HL-60 (cell line): Measurements from ENCODE around the gene DOLK.

Experiments
- POLR2AphosphoS5 ChIP-seq: IDR thresholded peaks from 2 replicates; pipeline ENCODE4 v1.6.1; 2012; ENCODE audit warnings: low read depth
- TF ChIP-seq, protein P1 (sequence below): IDR thresholded peaks from one replicate; pipeline ENCODE4 v1.5.1; 2011; ENCODE audit warnings: low read length, control low read depth, inconsistent platforms; ENCODE audit not compliant: insufficient read depth
- TF ChIP-seq, protein P2 (sequence below): IDR thresholded peaks from 2 replicates; pipeline ENCODE4 v1.6.1; 2012; ENCODE audit warnings: low read depth; ENCODE audit not compliant: insufficient replicate concordance

GRCh38 chr9:128901379-128901778, 46.0 kb downstream of the DOLK start:
- TF ChIP-seq, protein P1, sequence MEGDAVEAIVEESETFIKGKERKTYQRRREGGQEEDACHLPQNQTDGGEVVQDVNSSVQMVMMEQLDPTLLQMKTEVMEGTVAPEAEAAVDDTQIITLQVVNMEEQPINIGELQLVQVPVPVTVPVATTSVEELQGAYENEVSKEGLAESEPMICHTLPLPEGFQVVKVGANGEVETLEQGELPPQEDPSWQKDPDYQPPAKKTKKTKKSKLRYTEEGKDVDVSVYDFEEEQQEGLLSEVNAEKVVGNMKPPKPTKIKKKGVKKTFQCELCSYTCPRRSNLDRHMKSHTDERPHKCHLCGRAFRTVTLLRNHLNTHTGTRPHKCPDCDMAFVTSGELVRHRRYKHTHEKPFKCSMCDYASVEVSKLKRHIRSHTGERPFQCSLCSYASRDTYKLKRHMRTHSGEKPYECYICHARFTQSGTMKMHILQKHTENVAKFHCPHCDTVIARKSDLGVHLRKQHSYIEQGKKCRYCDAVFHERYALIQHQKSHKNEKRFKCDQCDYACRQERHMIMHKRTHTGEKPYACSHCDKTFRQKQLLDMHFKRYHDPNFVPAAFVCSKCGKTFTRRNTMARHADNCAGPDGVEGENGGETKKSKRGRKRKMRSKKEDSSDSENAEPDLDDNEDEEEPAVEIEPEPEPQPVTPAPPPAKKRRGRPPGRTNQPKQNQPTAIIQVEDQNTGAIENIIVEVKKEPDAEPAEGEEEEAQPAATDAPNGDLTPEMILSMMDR = no peak
- no peak for TF ChIP-seq POLR2AphosphoS5
- TF ChIP-seq, protein P2, sequence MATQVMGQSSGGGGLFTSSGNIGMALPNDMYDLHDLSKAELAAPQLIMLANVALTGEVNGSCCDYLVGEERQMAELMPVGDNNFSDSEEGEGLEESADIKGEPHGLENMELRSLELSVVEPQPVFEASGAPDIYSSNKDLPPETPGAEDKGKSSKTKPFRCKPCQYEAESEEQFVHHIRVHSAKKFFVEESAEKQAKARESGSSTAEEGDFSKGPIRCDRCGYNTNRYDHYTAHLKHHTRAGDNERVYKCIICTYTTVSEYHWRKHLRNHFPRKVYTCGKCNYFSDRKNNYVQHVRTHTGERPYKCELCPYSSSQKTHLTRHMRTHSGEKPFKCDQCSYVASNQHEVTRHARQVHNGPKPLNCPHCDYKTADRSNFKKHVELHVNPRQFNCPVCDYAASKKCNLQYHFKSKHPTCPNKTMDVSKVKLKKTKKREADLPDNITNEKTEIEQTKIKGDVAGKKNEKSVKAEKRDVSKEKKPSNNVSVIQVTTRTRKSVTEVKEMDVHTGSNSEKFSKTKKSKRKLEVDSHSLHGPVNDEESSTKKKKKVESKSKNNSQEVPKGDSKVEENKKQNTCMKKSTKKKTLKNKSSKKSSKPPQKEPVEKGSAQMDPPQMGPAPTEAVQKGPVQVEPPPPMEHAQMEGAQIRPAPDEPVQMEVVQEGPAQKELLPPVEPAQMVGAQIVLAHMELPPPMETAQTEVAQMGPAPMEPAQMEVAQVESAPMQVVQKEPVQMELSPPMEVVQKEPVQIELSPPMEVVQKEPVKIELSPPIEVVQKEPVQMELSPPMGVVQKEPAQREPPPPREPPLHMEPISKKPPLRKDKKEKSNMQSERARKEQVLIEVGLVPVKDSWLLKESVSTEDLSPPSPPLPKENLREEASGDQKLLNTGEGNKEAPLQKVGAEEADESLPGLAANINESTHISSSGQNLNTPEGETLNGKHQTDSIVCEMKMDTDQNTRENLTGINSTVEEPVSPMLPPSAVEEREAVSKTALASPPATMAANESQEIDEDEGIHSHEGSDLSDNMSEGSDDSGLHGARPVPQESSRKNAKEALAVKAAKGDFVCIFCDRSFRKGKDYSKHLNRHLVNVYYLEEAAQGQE = no peak
